HG03159 (cell line): ENCODE measurements around the gene MICA.
"Not testable (repeated sequence)": the region's sequence is repeated elsewhere in the genome, so short reads cannot be mapped to it uniquely, and the experiment has no call there.

Source experiments
- ATAC-seq: cut with Tn5 transposase; IDR thresholded peaks from one replicate; pipeline ENCODE4 v1.9.1; 2021; ENCODE audit warnings: mild to moderate bottlenecking, moderate library complexity; ENCODE audit not compliant: unreplicated experiment

MICA gene

DNA sequence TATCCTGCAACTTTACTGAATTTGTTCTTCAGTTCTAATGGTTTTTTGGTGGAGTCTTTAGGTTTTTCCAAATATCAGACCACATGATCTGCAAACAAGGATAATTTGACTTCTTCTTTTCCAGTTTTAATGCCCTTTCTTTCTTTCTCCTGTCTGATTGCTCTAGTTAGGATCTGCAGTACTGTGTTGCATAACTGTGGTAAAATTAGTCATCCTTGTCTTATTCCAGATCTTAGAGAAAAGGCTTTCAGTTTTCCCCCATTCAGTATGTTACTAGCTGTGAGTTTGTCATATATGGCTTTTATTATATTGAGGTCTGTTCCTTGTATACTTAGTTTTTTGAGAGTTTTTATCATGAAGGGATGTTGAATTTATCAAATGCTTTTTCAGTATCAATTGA lies 4.3 kb downstream of the MICA start:
- ATAC-seq: no peak

DNA sequence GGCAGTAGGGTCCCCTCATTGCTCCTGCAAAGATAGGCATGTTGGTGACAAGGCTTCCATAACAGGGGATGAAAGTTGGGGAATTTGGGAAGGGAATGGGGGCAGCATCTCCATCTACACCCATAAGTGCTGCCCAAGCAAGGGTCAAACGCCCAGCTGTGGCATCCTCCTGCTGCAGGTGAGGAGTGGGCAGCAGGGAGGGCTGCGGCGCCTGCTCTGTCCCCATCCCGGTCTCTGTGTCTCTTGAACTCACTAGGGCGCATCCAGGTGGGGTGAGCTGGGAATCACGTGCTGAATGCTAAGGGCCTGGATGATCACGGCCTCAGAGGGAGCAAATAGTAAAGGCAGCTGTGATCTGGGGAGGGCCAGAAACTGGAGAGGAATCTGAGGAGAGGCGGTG lies 9.1 kb downstream of the MICA start:
- ATAC-seq: no peak

DNA sequence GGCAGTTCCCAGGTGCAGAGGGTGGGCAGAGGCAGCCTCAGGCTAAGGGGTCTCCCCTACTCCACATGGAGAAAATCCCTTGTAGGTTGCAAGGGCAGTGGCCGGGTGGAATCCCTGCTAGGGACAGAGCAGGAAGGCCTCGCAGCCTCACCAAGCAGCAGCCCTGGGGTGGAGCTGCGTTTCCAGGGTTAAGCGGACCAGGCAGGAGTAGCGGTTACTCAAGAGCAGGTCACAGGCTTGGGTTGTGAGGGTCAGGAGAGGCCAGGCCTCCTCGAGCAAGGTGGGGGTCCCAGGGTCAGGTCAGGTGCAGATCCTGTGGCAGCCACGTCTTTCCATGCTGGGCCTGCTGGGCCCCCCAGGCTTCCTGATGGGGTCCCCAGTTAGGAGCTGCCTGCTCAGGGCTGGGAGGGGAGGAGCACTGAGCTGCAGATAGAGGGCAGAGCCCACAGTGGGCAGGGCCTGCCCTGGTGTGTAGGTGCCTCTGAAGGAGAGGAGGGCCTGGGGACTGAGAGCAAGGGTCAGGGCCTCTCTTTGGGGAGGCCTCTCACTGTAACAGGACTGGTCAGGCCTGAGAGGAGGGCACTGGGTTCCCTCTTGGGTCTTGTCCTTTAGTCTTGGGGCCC lies 10.9 kb downstream of the MICA start:
- not testable (repeated sequence) for ATAC-seq

DNA sequence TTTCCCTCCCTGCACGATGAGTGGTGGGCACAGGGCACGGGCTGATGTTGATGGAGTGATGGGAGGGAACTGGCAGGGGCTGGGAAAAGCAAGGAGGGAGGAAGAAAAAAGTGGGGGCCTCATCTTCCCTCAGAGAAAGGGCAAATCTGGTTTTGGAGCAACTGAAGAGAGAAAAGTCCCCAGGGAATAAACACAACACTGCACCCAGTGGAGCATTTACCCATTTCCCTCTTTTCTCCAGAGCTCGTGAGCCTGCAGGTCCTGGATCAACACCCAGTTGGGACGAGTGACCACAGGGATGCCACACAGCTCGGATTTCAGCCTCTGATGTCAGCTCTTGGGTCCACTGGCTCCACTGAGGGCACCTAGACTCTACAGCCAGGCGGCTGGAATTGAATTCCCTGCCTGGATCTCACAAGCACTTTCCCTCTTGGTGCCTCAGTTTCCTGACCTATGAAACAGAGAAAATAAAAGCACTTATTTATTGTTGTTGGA lies 11.4 kb downstream of the MICA start:
- no peak for ATAC-seq

DNA sequence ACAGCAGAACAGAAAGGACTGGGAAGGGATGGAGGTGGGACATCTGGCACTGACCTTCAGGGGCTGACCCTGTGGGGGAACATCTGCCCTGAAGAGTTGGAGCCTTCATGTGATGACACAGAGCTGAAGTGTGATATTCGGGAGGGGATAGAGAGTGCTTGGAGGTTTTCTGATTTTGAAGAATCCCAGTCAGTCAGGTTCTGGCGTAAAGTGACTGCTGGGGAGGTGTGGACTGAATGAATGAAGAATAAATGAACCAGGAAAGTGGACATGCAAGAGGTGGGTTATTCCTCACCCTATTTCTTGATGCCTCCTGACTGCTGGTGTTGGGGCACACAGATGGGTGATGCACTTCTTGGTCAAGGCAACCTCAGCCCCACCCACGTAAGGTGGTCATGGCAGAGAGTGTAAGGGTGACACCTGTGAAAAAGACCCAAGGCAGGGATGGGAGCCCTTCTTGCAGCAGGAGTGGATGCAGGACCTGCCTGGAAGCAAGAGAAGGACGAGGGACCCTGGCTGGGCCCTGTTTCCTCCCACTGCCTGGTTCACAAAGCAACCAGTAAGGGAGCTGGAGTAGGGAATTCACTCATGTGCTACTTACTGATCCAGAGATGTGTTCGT lies 13.1 kb downstream of the MICA start:
- ATAC-seq: no peak

DNA sequence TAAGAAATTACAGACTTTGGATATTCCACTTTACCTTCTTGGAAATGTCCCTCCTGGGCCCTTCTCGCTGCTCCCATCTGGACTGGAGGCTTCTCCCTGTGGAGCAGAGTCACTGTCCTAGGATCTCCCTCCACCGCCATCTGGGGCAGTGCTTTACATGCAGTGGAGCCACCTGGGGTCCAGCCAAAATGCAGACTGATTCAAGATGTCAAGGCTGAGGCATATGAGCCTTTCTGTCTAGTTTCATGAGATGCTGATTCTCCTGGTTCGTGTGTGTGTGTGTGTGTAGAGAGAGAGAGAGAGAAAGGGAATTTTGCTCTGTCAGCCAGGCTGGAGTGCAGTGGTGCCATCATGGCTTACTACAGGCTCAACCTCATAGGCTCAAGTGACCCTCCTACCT lies 14.9 kb downstream of the MICA start:
- no peak for ATAC-seq

DNA sequence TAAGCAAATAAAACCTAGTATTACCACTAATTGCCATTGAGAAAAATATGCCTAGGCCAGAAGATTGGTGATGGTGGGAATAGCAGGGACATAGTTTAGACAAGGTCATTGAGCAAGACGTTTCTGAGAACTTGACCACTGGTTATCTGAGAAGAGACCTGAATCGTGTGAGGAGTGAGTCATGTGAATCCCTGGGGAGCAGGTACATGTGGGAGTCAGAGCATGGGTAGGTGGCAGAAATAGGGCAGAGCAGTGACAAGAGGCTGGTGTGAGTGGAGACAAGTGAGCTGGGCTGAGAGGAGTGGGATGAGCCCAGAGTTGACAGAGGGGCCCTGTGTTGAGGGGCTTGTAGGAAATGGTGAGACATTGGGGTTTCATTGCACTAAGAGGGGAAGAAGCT lies 16.4 kb downstream of the MICA start:
- no peak for ATAC-seq

DNA sequence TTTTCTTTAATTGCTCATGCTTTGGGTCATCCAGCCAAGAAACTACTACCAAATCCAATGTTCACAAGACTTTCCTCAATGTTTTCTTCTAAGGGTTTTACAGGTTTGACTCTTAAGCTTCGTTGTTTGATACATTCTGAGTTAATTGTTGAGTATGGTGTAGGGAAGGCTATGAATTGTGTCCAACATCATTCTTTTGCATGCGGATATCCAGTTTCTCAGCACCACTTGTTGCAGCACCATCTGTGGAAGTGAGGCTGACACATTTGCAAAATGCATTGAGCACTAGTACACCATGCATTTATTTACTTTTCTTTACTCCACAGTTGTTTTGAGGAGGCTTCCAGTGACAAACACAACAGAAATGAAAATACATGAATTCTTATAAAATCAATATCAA lies 17.2 kb downstream of the MICA start:
- ATAC-seq: no peak

DNA sequence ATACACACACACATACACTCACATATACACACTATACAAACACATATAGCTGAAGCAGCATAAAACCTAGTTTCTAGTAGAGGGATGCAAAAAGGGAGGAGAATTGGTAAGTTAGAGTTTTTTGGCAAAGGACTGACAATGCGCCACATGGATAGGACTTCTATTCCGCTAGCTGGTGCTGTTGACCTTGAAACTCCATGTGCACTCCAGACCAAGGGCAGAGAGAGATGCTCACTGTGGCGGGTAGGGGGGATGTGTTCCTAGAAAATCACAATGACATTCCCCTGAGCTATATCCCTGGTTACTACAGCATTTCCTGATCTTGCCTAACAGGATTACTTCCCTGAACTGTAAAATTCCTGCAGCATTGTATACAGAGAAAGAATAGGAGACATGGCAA lies 19.2 kb downstream of the MICA start:
- ATAC-seq: no peak

DNA sequence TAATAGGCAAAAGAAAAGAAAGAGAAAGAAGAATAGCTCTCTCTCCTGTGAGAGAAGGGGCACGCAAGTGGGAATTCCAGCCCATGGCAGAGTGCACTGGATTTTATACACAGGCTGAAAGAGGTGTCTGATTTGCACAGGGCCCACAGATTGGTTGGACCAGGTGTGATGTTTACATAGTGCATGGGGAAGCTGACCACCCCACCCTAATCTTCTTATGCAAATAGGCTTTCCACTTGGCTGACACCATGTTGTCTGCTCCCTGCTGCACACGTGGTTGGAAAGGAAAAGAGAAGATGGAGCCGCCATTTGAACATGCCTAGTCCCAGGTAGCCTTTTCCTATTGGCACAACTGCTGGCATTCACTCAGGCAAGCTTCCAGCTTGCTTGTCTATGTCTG lies 20.2 kb downstream of the MICA start:
- no peak for ATAC-seq

DNA sequence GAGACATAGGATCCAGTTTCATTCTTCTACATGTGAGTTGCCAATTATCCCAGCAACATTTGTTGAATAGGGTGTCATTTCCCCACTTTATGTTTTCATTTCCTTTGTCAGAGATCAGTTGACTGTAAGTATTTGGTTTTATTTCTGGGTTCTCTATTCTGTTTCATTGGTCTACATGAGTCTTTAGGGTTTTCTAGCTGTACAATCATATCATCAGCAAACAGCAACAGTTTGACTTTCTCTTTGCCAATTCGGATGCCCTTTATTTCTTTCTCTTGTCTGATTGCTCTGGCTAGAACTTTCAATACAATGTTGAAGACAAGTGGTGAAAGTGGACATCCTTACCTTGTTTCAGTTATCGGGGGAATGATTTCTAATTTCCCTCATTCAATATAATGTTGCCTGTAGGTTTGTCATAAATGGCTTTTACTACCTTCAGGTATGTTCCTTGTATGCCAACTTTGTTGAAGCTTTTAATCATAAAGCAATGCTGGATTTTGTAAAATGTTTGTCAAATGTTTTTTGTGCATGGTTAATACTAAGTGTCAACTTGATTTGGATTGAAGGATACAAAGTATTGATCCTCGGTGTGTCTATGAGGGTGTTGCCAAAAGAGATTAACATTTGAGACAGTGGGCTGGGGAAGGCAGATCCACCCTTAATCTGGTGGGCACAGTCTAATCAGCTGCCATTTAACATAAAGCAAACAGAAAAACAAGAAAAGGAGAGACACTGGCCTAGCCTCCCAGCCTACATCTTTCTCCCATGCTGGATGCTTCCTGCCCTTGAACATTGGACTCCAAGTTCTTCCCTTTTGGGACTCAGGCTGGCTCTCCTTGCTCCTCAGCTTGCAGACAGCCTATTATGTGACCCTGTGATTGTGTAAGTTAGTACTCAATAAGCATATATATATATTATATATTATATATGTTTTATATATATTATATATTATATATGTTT lies 23.3 kb downstream of the MICA start:
- ATAC-seq: no peak

DNA sequence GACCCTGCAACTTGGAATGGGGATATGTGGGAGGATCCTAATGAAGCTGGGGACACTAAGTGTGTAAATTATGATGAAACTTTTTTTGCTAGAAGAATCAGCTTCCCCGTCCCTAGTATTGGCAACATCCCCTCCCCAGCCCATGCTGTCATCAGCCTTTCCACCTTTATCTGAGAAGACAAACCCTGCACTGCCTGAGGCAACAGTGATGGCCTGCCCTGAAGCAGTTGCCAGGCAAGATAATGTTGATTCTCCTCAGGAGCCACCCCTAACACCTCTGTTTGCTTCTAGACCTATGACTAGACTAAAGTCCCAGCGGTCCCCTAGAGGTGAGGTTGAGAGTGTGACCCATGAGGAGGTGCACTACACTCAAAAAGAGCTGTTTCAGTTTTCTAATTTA lies 27.1 kb downstream of the MICA start:
- no peak for ATAC-seq

DNA sequence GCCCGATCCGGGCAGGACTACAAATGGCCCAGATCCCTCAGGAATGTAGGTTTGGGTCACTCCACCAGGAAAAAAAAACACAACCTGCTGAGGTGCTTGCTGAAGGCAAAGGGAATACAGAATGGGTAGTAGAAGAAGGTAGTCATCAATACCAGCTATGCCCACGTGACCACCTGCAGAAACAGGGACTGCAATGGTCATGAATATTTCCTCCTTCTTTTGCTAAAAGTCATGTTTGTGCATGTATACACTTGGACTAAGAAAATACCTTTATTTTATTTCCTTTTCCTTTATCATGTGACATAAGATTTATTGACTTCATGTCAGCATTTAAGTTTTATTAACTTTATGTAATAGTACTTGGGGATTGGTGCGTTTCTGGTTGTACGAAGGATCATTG lies 31.7 kb downstream of the MICA start:
- not testable (repeated sequence) for ATAC-seq

DNA sequence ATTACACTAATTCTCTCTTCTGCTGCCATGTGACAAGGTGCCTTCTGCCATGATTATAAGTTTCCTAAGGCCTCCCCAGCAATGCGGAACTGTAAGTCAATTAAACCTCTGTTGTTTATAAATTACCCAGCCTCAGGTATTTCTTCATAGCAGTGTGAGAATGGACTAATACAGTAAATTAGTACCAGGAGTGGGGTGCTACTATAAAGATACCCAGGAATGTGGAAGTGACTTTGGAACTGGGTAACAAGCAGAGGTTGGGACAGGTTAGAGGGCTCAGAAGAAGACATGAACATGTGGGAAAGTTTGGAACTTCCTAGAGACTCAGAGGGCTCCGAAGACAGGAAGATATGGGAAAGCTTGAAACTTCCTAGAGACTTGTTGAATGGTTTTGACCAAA lies 34.8 kb downstream of the MICA start:
- no peak for ATAC-seq

DNA sequence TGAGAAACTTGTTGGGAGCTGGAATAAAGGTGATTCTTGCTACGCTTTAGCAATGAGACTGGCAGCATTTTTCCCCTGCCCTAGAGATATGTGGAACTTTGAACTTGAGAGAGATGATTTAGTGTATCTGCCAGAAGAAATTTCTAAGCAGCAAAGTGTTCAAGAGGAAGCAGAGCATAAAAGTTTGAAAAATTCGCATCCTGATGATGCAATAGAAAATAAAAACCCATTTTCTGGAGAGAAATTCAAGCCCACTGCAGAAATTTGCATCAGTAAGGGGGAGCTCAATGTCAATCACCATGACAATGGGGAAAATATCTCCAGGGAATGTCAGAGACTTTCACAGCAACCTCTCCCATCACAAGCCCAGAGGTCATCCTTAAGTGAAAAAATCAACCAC lies 35.3 kb downstream of the MICA start:
- ATAC-seq: no peak

DNA sequence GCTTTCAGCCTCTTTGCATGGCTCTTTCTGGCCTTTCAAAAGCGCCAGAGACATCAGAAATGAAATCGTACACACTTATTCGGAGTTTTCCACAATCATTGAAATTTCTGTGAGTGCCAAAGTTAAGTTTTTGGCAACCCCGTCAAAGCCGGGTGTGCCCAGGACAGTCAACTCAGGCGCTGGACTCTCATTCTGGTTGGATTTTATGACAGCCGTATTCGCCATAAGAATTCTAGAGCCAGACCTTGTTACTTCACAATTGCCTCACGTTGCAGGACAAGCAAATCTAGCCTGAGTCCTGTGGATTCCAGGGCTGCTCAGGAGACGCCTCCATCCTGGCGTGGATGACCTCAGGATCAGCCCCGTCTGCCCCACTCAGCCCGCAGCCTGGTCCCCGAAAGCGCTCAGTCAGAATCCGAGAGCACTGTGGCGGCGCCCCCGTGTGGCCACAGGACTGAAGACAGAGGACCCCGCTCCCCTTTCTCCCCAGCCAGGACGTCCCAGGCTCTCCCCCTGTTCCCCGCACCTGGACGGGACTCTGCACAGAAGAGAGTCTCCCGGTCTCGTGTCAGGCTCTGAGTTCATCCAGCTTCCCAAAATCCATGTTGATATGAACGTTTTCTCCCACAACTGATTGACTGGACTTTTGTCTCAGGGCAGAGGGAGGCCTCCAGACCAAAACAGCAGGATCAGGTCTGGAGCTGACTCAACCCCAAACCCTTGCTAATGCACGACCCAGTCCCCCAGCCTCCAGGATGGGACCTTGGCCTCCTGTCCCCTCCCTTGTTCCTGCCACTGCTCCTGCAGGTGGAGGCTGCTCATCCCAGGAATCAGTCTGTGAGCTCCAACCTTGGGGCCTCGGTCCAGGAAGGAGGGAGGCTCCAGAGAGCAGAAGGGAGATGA lies 38.2 kb downstream of the MICA start:
- ATAC-seq: no peak

DNA sequence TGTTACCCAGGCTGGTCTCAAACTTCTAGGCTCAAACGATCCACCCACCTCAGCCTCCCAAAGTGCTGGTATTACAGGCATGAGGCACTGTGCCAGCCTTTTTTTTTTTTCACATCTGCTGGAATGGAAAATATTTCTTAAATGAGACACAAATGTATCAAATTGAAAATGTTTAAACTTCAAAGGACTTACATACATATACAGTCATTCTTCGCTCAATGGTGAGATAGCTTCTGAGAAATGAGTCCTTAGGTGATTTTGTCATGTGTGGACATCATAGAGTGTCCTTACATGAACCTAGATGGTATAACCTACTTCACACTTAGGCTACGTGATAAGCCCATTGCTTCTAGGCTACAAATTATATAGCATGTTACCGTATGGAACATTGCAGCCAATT lies 43.1 kb downstream of the MICA start:
- no peak for ATAC-seq

DNA sequence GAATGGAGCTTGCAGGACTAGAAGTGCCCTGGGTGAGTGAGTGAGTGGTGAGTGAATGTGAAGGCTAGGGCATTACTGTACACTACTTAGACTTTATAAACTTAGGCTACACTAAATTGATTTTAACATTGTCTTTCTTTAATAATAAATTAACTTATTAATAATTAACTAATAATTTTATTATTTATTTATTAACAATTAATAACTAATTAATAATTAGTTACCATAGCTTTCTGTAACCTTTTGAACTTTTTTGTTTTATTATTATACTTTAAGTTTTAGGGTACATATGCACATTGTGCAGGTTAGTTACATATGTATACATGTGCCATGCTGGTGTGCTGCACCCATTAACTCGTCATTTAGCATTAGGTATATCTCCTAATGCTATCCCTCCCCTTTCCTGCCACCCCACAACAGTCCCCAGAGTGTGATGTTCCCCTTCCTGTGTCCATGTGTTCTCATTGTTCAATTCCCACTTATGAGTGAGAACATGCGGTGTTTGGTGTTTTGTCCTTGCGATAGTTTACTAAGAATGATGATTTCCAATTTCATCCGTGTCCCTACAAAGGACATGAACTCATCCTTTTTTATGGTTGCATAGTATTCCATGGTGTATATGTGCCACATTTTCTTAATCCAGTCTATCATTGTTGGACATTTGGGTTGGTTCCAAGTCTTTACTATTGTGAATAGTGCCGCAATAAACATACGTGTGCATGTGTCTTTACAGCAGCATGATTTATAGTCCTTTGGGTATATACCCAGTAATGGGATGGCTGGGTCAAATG lies 43.8 kb downstream of the MICA start:
- ATAC-seq: not testable (repeated sequence)

DNA sequence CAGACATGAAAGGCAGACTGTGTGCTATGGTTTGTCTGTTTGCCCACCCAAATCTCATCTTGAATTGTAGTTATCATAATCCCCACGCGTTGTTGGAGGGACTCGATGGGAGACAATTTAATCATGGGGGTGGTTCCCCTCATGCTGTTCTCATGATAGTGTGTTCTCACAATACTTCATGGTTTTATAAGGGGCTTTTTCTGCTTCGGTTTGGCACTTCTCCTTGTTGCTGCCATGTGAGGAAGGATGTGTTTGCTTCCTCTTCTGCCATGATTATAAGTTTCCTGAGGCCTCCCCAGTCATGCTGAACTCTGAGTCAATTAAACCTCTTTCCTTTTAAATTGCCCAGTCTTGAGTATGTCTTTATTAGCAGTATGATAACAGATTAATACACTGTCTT lies 47.4 kb downstream of the MICA start:
- no peak for ATAC-seq

DNA sequence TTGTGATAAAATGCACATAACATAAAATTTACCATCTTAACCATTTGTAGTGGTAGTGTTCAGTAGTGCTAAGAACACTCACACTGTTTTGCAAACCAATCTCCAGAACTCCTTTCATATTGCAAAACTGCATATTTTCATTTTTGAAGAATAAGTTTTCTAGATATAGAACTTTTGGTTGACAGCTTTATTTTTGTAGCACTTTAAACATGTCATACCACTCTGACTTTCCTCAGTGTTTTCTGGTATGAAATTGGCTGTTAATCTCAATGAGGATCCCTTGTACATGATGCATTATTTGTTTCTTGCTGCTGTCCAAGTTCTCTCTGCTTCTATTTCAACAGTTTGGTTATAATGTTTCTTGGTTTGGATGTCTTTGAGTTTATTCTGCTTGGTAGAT lies 49.5 kb downstream of the MICA start:
- no peak for ATAC-seq
